Mesenchymal stem cell (in vitro differentiated cells and primary cell): ENCODE results near the gene HMGN1.

Experiments
- DNase-seq: peaks from one replicate; pipeline ENCODE4 v3.0.0-alpha.2; 2013
- H2AFZ ChIP-seq: one replicate; pipeline ENCODE4 v1.6.1; 2013; ENCODE audit warnings: low read depth, mild to moderate bottlenecking, control low read depth, inconsistent platforms, low read length, moderate library complexity
- H2AK5ac ChIP-seq: 2 replicates; pipeline ENCODE4 v1.6.1; 2013; ENCODE audit warnings: low read length, moderate library complexity, mild to moderate bottlenecking, inconsistent platforms; ENCODE audit not compliant: severe bottlenecking
- H2BK120ac ChIP-seq: one replicate; pipeline ENCODE4 v1.6.1; 2013; ENCODE audit warnings: low read depth, mild to moderate bottlenecking, inconsistent platforms, low read length, moderate library complexity
- H2BK12ac ChIP-seq, 2 experiments: one replicate each; pipeline ENCODE4 v1.6.1; 2013; ENCODE audit warnings: inconsistent platforms in 2 of 2, low read length in 2 of 2, mild to moderate bottlenecking in 2 of 2, moderate library complexity in 2 of 2, control low read depth in 1 of 2
- H2BK15ac ChIP-seq: one replicate; pipeline ENCODE4 v1.6.1; 2013; ENCODE audit warnings: mild to moderate bottlenecking, low read depth, inconsistent platforms; ENCODE audit not compliant: poor library complexity, severe bottlenecking
- H2BK5ac ChIP-seq: 2 replicates; pipeline ENCODE4 v1.6.1; 2013; ENCODE audit warnings: low read depth, mild to moderate bottlenecking, low read length, control low read depth, inconsistent platforms; ENCODE audit not compliant: poor library complexity, severe bottlenecking
- H3K14ac ChIP-seq, 2 experiments: one replicate each; pipeline ENCODE4 v1.6.1; 2013; ENCODE audit warnings: inconsistent platforms in 2 of 2, low read length in 2 of 2, control low read depth in 1 of 2, mild to moderate bottlenecking in 1 of 2, moderate library complexity in 1 of 2
- H3K18ac ChIP-seq, 2 experiments: one replicate each; pipeline ENCODE4 v1.6.1; 2013; ENCODE audit warnings: inconsistent platforms in 2 of 2, low read length in 2 of 2, control low read depth in 1 of 2, low read depth in 1 of 2, mild to moderate bottlenecking in 1 of 2
- H3K23ac ChIP-seq, 2 experiments: one replicate each; pipeline ENCODE4 v1.6.1; 2013; ENCODE audit warnings: inconsistent platforms in 2 of 2, low read length in 2 of 2, mild to moderate bottlenecking in 2 of 2, moderate library complexity in 2 of 2, control low read depth in 1 of 2
- H3K27ac ChIP-seq: 2 replicates; pipeline ENCODE4 v1.5.1; 2013; ENCODE audit warnings: mild to moderate bottlenecking, moderate library complexity, low read length, control low read depth, inconsistent platforms; ENCODE audit not compliant: poor library complexity, severe bottlenecking
- H3K27me3 ChIP-seq, 2 experiments: 2 replicates each; pipeline versions ENCODE4 v1.6.1 to v1.7.0; 2013; ENCODE audit warnings: low read length in 2 of 2, mild to moderate bottlenecking in 2 of 2, moderate library complexity in 2 of 2, control low read depth in 1 of 2, inconsistent platforms in 1 of 2; ENCODE audit not compliant: control insufficient read depth in 1 of 2, insufficient read depth in 1 of 2
- H3K36me3 ChIP-seq, 2 experiments: 2 replicates each; pipeline versions ENCODE4 v1.6.1 to v1.7.0; 2013; ENCODE audit warnings: low read length in 2 of 2, control low read depth in 1 of 2, inconsistent platforms in 1 of 2, low read depth in 1 of 2, mild to moderate bottlenecking in 1 of 2; ENCODE audit not compliant: insufficient read depth in 2 of 2, control insufficient read depth in 1 of 2
- H3K4ac ChIP-seq, 2 experiments: one replicate each; pipeline ENCODE4 v1.6.1; 2013; ENCODE audit warnings: inconsistent platforms in 2 of 2, low read length in 2 of 2, mild to moderate bottlenecking in 2 of 2, moderate library complexity in 2 of 2, control low read depth in 1 of 2, low read depth in 1 of 2
- H3K4me1 ChIP-seq: 2 replicates; pipeline ENCODE4 v1.6.1; 2013; ENCODE audit warnings: low read depth, low read length, control low read depth; ENCODE audit not compliant: control insufficient read depth, insufficient read depth
- H3K4me2 ChIP-seq: 2 replicates; pipeline ENCODE4 v1.6.1; 2013; ENCODE audit warnings: low read length, mild to moderate bottlenecking, inconsistent platforms; ENCODE audit not compliant: poor library complexity, severe bottlenecking
- H3K4me3 ChIP-seq, 2 experiments: 2 replicates each; pipeline versions ENCODE4 v1.5.1 to v1.7.0; 2013; ENCODE audit warnings: low read length in 2 of 2, mild to moderate bottlenecking in 2 of 2, control low read depth in 1 of 2, low read depth in 1 of 2; ENCODE audit not compliant: insufficient read depth in 1 of 2
- H3K79me1 ChIP-seq: replicated peaks from 2 replicates; pipeline ENCODE4 v1.6.1; 2013; ENCODE audit warnings: mild to moderate bottlenecking, control low read depth, low read length, inconsistent platforms; ENCODE audit not compliant: poor library complexity, severe bottlenecking
- H3K9ac ChIP-seq: 2 replicates; pipeline ENCODE4 v1.7.0; 2013; ENCODE audit warnings: mild to moderate bottlenecking, low read length, moderate library complexity
- H3K9me3 ChIP-seq: 2 replicates; pipeline ENCODE4 v1.7.0; 2013; ENCODE audit warnings: mild to moderate bottlenecking, low read length; ENCODE audit not compliant: control insufficient read depth
- H4K8ac ChIP-seq: one replicate; pipeline ENCODE4 v1.6.1; 2013; ENCODE audit warnings: inconsistent platforms, mild to moderate bottlenecking, low read length, moderate library complexity
- H4K91ac ChIP-seq: one replicate; pipeline ENCODE4 v1.6.1; 2013; ENCODE audit warnings: mild to moderate bottlenecking, low read length, inconsistent platforms
- WGBS: methylation state at CpG from one replicate; pipeline ENCODE4 v1.1.7; 2013; ENCODE audit warnings: mixed read lengths; 5-methylcytosine and 5-hydroxymethylcytosine counted together

Gene HMGN1

GRCh38 chr21:39386899-39387298 is 38.0 kb upstream of the HMGN1 start:
- Histone ChIP-seq H3K79me1 (peaks cover 38% of the 10 kb centered on the region), H3K18ac (no peak overlapping the region), H3K9ac (peak overlapping the region; percentile 89), H2AFZ (no peak overlapping the region), H2BK120ac (no peak overlapping the region), H2AK5ac (no peak overlapping the region), H3K27me3 (no peaks in the 10 kb centered on the region), H3K4me2 (no peak overlapping the region), H2BK15ac (no peak overlapping the region), H3K27ac (no peak overlapping the region), H3K36me3 (peaks cover 15 to 28% of the 10 kb centered on the region in 2 experiments), H3K4ac (no peak overlapping the region), H3K23ac (no peak overlapping the region), H2BK5ac (no peak overlapping the region), H4K91ac (no peak overlapping the region), H3K14ac (no peak overlapping the region), H3K4me1 (peaks cover 21% of the 10 kb centered on the region), H3K4me3 (peak overlapping the region in 1 of 2 experiments; percentile 83), H3K9me3 (no peaks in the 10 kb centered on the region), H2BK12ac (no peak overlapping the region), H4K8ac (no peak overlapping the region)
- DNase-seq = no peak
- WGBS = over 99% methylated on average over 8 of the region's 11 CpGs

DNA sequence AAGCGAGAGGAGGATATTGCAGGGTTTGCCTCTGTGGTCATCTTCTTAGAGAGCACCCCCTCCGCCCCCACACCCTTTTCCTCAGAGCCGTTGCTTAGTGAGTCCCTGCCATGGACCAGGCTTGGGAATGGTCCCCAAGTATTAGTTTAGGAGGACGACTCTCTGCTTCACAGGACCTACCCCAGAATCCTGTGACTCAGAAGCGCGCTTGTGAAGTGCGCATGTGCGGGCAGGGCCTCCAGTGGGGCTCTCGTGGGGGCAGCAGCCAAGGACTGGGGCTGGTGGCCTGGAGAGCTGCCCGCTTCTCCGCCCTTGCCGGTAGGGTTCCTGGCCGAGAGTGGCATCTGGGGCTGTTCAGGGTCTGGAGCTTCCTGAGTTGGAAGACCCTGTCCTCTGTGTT is 37.3 kb upstream of the HMGN1 start:
- H3K9ac ChIP-seq = peak overlapping the region; percentile 85
- no peak overlapping the region for H3K4ac ChIP-seq
- peaks cover 37% of the 10 kb centered on the region for H3K79me1 ChIP-seq
- H2BK120ac ChIP-seq = no peak overlapping the region
- peaks cover 8 to 24% of the 10 kb centered on the region in 2 experiments for H3K36me3 ChIP-seq
- no peaks in the 10 kb centered on the region for H3K27me3 ChIP-seq
- no peak overlapping the region for H3K14ac ChIP-seq
- DNase-seq = no peak
- no peak overlapping the region for H2AK5ac ChIP-seq
- H3K4me1 ChIP-seq = peaks cover 21% of the 10 kb centered on the region
- 91% methylated on average over 13 of the region's 13 CpGs for WGBS
- H3K18ac ChIP-seq = no peak overlapping the region
- H4K8ac ChIP-seq = no peak overlapping the region
- H3K23ac ChIP-seq = no peak overlapping the region
- no peak overlapping the region for H2BK15ac ChIP-seq
- H3K4me2 ChIP-seq = no peak overlapping the region
- no peaks in the 10 kb centered on the region for H3K9me3 ChIP-seq
- no peak overlapping the region for H2AFZ ChIP-seq
- no peak overlapping the region for H3K27ac ChIP-seq
- H4K91ac ChIP-seq = no peak overlapping the region
- H2BK5ac ChIP-seq = no peak overlapping the region
- H2BK12ac ChIP-seq = no peak overlapping the region
- peak overlapping the region in 1 of 2 experiments; percentile 75 for H3K4me3 ChIP-seq

- Histone ChIP-seq H3K4me1 (peaks cover 25% of the 10 kb centered on the region), H3K27me3 (no peaks in the 10 kb centered on the region), H3K23ac (no peak overlapping the region), H3K9ac (peak overlapping the region; percentile 85), H4K8ac (no peak overlapping the region), H2BK12ac (no peak overlapping the region), H2BK120ac (no peak overlapping the region), H3K79me1 (peaks cover 38% of the 10 kb centered on the region), H3K4ac (no peak overlapping the region), H3K4me2 (no peak overlapping the region), H3K14ac (no peak overlapping the region), H4K91ac (peak overlapping the region; percentile 7), H3K4me3 (peak overlapping the region in 1 of 2 experiments; percentile 75), H3K27ac (no peak overlapping the region), H2AK5ac (no peak overlapping the region), H3K9me3 (no peaks in the 10 kb centered on the region), H3K36me3 (peaks cover under 1 to 20% of the 10 kb centered on the region in 2 experiments), H2BK5ac (no peak overlapping the region), H3K18ac (no peak overlapping the region), H2BK15ac (peak overlapping the region; percentile 12), H2AFZ (no peak overlapping the region)
- WGBS = 96% methylated on average over 50 of the region's 50 CpGs
- DNase-seq = no peak
Measured at GRCh38 chr21:39385299-39386145, 36.6 kb upstream of the HMGN1 start.

DNA sequence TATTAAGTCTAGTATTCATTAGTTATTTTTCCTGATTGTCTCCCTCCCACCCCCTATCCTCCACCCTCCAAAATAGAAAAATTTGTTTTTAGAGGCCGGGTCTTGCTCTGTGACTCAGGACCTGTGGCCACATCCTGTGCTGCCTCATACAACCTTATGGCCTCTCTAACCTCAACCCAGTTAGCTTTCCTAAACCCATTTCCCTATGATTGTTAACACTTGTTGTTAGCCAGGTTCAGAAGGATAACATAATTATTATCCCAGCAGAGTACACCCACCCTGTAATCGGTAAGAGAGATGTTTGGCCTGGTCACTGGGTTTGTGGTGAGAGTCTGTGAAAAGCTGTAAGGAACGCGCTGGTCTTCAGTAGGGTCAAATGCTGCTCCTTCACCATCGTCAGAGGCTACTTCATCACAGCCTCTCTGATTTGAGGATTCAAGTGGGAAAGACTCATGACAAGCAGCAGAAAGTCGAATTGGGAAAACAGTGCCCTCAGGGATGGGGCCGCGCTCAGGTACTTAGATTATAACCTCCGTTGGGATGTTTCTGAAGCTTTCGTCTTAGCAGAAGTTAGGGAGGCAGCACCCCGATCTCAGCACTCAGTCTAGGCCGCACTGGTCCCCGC is 35.9 kb upstream of the HMGN1 start:
- H3K4me3 ChIP-seq = no peak overlapping the region
- no peak overlapping the region for H2AK5ac ChIP-seq
- H3K27ac ChIP-seq = peak overlapping the region; percentile 8
- H3K4me1 ChIP-seq = peaks cover 25% of the 10 kb centered on the region
- no peaks in the 10 kb centered on the region for H3K9me3 ChIP-seq
- no peak overlapping the region for H2BK120ac ChIP-seq
- no peak overlapping the region for H2BK5ac ChIP-seq
- H3K27me3 ChIP-seq = no peaks in the 10 kb centered on the region
- no peak overlapping the region for H3K14ac ChIP-seq
- no peak overlapping the region for H2AFZ ChIP-seq
- peaks cover 0 to 18% of the 10 kb centered on the region in 2 experiments for H3K36me3 ChIP-seq
- H3K79me1 ChIP-seq = peaks cover 33% of the 10 kb centered on the region
- H3K23ac ChIP-seq = no peak overlapping the region
- H4K91ac ChIP-seq = no peak overlapping the region
- no peak overlapping the region for H4K8ac ChIP-seq
- no peak overlapping the region for H3K4me2 ChIP-seq
- H3K9ac ChIP-seq = peak overlapping the region; percentile 4
- H3K18ac ChIP-seq = no peak overlapping the region
- peak; percentile 33 for DNase-seq
- 83% methylated on average over 13 of the region's 13 CpGs for WGBS
- no peak overlapping the region for H2BK12ac ChIP-seq
- no peak overlapping the region for H3K4ac ChIP-seq
- H2BK15ac ChIP-seq = no peak overlapping the region
